Natural killer cell treated with Interleukin-12 subunit alpha and Interleukin-12 subunit beta and Interleukin-15 and Interleukin-18, amount 100 ng/mL, for 72 hours (primary cell): Measurements from ENCODE around the gene ITIH2. TPM values are rescaled to one million over a fixed set of nuclear protein-coding genes. Genes with fewer than 3 reads are reported as not detected.
A peak's percentile ranks its signal among the peaks of the same experiment; 100 is the strongest.
"Not testable (repeated sequence)": the region's sequence is repeated elsewhere in the genome, so short reads cannot be mapped to it uniquely, and the experiment has no call there.

Experiments
- ATAC-seq, 2 donors: fragments of 150-1000 bp; cut with Tn5 transposase in 1 of 2; sonication (Bioruptor Pico), chemical (Tn5 transposase) in 1 of 2; 2 replicates each; pipeline ENCODE4 v1.10.0; 2021
- DNase-seq: peaks from one replicate; pipeline ENCODE4 v3.0.0; 2022; ENCODE audit warnings: low spot score
- H3K27ac Mint-ChIP-seq, 2 donors: 1 replicate in 1 of 2; 2 replicates in 1 of 2; pipeline ENCODE4 v1.8.0; 2022; ENCODE audit warnings: mixed read lengths in 2 of 2, mild to moderate bottlenecking in 1 of 2, moderate library complexity in 1 of 2
- H3K27me3 Mint-ChIP-seq, 2 donors: 1 replicate in 1 of 2; 2 replicates in 1 of 2; pipeline ENCODE4 v1.8.0; 2022; ENCODE audit warnings: mixed read lengths in 2 of 2
- H3K36me3 Mint-ChIP-seq: one replicate; pipeline ENCODE4 v1.8.0; 2022; ENCODE audit warnings: mixed read lengths
- H3K4me1 Mint-ChIP-seq, 2 donors: 1 replicate in 1 of 2; 2 replicates in 1 of 2; pipeline ENCODE4 v1.8.0; 2022; ENCODE audit warnings: low read depth in 2 of 2, mixed read lengths in 2 of 2, mild to moderate bottlenecking in 1 of 2
- H3K4me3 Mint-ChIP-seq: one replicate; pipeline ENCODE4 v1.8.0; 2022; ENCODE audit warnings: mixed read lengths
- H3K9me3 Mint-ChIP-seq: 2 replicates; pipeline ENCODE4 v1.8.0; 2022; ENCODE audit warnings: mixed read lengths
- total RNA-seq, 2 donors: library from RNA; stranded (reverse); gene quantifications; one replicate each; pipeline ENCODE4 v1.2.3, GENCODE V29; 2022

The ITIH2 gene, protein sequence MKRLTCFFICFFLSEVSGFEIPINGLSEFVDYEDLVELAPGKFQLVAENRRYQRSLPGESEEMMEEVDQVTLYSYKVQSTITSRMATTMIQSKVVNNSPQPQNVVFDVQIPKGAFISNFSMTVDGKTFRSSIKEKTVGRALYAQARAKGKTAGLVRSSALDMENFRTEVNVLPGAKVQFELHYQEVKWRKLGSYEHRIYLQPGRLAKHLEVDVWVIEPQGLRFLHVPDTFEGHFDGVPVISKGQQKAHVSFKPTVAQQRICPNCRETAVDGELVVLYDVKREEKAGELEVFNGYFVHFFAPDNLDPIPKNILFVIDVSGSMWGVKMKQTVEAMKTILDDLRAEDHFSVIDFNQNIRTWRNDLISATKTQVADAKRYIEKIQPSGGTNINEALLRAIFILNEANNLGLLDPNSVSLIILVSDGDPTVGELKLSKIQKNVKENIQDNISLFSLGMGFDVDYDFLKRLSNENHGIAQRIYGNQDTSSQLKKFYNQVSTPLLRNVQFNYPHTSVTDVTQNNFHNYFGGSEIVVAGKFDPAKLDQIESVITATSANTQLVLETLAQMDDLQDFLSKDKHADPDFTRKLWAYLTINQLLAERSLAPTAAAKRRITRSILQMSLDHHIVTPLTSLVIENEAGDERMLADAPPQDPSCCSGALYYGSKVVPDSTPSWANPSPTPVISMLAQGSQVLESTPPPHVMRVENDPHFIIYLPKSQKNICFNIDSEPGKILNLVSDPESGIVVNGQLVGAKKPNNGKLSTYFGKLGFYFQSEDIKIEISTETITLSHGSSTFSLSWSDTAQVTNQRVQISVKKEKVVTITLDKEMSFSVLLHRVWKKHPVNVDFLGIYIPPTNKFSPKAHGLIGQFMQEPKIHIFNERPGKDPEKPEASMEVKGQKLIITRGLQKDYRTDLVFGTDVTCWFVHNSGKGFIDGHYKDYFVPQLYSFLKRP
- not detected for total RNA-seq

DNA sequence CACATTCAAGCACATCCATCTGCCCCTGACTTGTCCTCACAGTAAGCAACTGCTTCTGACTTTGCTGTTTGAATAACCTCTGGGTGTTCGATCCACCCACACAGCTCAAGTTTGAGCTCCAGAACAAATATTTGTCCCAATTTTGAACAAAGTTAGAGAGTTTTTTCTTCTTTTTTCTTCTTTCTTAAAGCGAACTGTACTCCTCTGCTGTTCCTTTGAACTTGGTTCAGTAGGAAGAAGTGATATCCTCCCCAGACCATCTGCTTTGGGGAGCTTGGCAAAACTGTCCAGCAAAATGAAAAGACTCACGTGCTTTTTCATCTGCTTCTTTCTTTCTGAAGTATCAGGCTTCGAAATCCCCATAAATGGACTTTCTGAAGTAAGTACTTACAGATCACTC, at the start of gene ITIH2:
Gene ITIH2 (plus strand): TSS at position 177 of the 400 bp plus-strand sequence. CDS start 119 bp downstream, at position 296.
- Mint-ChIP-seq H3K4me3 (no peak within 1 kb of the TSS), H3K36me3 (no peaks in the 10 kb centered on the region), H3K27me3 (peaks cover 27 to 39% of the 10 kb centered on the region in 2 donors), H3K27ac (no peak within 1 kb of the TSS), H3K9me3 (no peaks in the 10 kb centered on the region), H3K4me1 (no peaks in the 10 kb centered on the region)
- no peak for ATAC-seq
- DNase-seq, result no peak

DNA sequence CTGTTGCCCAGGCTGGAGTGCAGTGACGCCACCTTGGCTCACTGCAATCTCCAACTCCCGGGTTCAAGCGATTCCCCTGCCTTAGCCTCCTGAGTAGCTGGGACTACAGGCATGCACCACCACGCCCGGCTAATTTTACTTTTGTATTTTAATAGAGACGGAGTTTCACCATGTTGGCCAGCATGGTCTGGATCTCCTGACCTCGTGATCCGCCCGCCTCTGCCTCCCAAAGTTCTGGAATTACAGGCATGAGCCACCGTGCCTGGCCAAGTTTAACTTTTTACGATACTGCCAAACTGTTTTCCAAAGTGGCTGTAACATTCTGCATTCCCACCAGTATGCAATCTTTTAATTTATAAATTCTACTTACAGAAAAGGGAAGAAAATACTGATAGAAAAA, 46.0 kb upstream of the ITIH2 start:
- H3K36me3 Mint-ChIP-seq, DNase-seq, ATAC-seq, H3K4me1 Mint-ChIP-seq, H3K9me3 Mint-ChIP-seq, H3K27ac Mint-ChIP-seq, H3K4me3 Mint-ChIP-seq: not testable (repeated sequence)
- H3K27me3 Mint-ChIP-seq, result peaks cover 34 to 44% of the 10 kb centered on the region in 2 donors

DNA sequence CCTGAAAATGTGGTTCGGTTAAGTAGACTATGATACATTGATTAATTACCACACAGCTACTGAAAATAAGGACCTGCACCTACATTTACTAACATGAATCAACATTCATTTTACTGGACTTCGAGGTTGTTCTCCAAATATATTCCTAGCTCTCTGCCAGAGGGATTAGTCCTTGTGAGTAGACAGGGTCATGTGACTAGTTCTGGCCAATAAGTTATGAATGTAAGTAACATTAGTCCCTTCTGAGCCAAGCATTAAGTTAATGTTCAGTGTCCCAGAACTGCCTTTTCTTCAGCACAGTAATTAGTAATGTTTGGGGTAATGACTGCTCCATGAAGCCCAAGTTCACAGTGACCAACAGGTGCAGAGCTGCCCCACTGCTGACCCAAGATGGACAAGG, 45.6 kb upstream of the ITIH2 start:
- no peak for ATAC-seq

DNA sequence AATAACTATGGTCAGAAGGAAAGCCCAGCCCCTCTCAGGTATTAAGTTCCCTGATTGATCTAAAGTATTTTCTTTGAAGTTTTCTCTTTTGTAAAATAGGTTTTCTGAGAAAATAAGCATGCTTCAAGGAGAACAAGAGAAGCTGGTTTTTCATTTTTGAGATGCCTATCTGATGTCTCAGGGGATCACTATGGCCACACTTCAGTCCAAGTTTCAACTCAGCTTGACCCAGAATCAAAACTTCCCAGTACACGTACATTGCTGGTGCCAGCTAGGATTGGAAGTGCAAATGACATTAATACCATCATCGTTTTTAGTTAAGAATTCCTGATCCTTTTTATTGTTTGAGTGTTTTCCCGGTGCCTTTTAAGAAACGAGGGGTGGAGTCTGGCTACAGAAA, 43.6 kb upstream of the ITIH2 start:
- no peak for DNase-seq
- no peaks in the 10 kb centered on the region for H3K4me1 Mint-ChIP-seq
- H3K4me3 Mint-ChIP-seq, result no peak overlapping the region
- peaks cover 40 to 48% of the 10 kb centered on the region in 2 donors for H3K27me3 Mint-ChIP-seq
- no peak overlapping the region for H3K27ac Mint-ChIP-seq
- ATAC-seq, result no peak
- H3K36me3 Mint-ChIP-seq, result no peaks in the 10 kb centered on the region
- no peaks in the 10 kb centered on the region for H3K9me3 Mint-ChIP-seq

More for the DNA sequence above, 45.6 kb upstream of the ITIH2 start:
- DNase-seq, result no peak
- peaks cover 37 to 45% of the 10 kb centered on the region in 2 donors for H3K27me3 Mint-ChIP-seq
- H3K9me3 Mint-ChIP-seq, result no peaks in the 10 kb centered on the region
- no peaks in the 10 kb centered on the region for H3K4me1 Mint-ChIP-seq
- H3K36me3 Mint-ChIP-seq, result no peaks in the 10 kb centered on the region
- H3K27ac Mint-ChIP-seq, result no peak overlapping the region
- H3K4me3 Mint-ChIP-seq, result no peak overlapping the region

DNA sequence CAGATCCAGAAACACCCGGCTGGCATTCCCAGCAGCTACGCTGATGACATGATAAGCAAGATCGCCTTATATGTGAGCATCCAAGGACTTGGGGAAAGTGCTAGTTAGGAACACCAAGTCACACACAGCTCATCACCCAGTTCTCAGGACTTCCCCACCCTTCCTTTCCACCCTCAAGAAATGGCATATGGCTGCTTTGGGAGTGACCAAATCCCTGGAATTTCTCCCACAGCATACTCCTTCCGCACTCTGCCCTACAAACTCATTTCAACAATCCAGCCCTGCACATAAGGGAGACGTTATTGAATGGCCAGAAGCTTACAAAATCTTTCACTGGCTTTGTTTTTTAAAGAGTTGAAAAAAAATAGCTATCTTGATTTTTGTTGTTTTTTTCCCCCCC, 40.6 kb upstream of the ITIH2 start:
- H3K36me3 Mint-ChIP-seq, result no peaks in the 10 kb centered on the region
- H3K4me1 Mint-ChIP-seq, result peaks cover 6% of the 10 kb centered on the region in 2 donors
- no peaks in the 10 kb centered on the region for H3K9me3 Mint-ChIP-seq
- no peak for ATAC-seq
- DNase-seq, result no peak
- peaks cover 47 to 54% of the 10 kb centered on the region in 2 donors for H3K27me3 Mint-ChIP-seq
- H3K4me3 Mint-ChIP-seq, result no peak overlapping the region
- H3K27ac Mint-ChIP-seq, result no peak overlapping the region

DNA sequence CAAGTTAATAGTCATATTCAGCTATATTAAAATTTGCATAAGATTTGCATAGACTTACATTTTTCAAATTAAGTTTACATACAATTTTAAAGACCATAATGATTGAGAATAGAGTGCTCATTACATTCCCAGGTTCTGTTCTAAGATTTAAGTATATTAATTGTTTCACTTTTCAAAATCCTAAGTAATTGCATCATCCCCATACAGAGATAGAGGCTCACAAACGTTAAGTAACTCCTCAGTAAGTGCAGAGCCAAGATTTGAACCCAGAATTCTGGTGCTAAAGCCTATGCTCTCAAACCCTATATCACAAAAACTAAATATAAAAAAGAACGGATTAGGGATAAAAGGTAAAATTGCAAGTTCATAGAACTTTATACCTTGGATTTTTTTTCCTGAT, 38.4 kb upstream of the ITIH2 start:
- no peaks in the 10 kb centered on the region for H3K36me3 Mint-ChIP-seq
- DNase-seq (no peak), ATAC-seq (no peak)
- no peaks in the 10 kb centered on the region for H3K9me3 Mint-ChIP-seq
- H3K4me1 Mint-ChIP-seq, result peaks cover 6 to 9% of the 10 kb centered on the region in 2 donors
- peaks cover 43 to 73% of the 10 kb centered on the region in 2 donors for H3K27me3 Mint-ChIP-seq
- no peak overlapping the region for H3K27ac Mint-ChIP-seq
- H3K4me3 Mint-ChIP-seq, result no peak overlapping the region

DNA sequence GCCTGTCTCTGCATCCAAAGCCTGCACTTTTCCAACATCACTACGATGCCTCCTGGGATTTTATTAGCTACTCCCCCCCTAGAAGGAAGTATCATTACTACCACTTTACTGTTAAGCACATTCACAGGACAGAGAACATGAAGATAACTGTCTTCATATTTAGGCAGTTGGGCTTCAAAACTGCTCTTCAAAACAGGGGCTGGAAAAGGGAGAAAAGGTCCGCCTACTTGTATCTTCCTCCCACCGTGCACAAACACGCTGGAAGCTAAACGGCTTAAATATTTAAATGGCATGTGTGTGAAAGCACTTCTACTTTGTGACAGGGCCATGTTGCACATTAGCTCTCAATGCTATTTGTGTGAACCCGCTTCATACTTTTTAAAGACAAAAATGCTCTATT, 37.3 kb upstream of the ITIH2 start:
- DNase-seq (no peak), ATAC-seq (no peak)
- Mint-ChIP-seq H3K4me1 (peaks cover 6 to 9% of the 10 kb centered on the region in 2 donors), H3K27me3 (peaks cover 39 to 72% of the 10 kb centered on the region in 2 donors), H3K4me3 (peak overlapping the region; percentile 56), H3K9me3 (no peaks in the 10 kb centered on the region), H3K27ac (no peak overlapping the region), H3K36me3 (no peaks in the 10 kb centered on the region)

DNA sequence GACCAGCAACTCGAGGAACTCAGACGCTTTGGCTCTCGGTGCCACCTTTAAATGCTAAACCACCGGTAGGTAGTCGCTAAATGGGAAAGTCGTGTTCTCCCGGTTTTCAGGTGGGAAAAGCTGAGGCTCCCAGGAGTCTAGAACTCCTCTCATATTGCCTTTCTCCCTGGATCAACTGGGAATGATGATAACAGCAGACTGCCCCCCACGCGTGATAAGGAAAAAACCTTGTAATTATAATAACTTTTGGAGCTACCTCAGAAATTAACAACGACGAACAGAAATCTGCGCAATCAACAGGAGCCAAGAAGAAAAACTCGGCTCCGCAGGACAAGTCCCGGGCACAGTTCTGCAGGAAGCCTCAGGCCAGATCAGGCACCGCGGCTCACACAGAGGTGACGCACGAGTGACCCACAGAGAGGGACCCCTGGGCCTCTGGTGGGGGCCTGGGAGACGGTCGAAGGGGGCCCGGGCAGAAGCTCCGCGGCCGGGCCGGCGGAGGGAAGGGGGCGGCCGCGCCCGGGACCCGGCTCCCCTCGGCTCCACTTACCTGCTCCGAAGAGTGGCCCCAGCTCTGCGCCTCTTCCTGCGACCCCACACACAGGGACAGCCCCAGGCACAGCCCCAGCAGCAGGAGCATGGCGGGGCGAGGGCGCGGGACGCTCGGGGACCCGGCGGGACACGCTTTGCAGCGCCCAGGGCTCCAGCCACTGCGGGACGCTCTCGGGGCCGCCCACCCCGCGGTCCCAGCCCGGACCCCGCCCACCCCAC, 36.7 kb upstream of the ITIH2 start, which contains the start of gene ITIH5:
Gene ITIH5 (minus strand): TSS at position 714 of the 771 bp plus-strand sequence. CDS start 74 bp downstream, at position 640.
- Mint-ChIP-seq H3K9me3 (no peaks in the 10 kb centered on the region), H3K4me1 (peaks cover 6 to 9% of the 10 kb centered on the region in 2 donors), H3K4me3 (peak within 1 kb of the TSS; percentile 62), H3K27ac (no peak within 1 kb of the TSS), H3K36me3 (no peaks in the 10 kb centered on the region), H3K27me3 (peaks cover 41 to 72% of the 10 kb centered on the region in 2 donors)
- DNase-seq (no peak), ATAC-seq (peak; percentile 36 to 60)

DNA sequence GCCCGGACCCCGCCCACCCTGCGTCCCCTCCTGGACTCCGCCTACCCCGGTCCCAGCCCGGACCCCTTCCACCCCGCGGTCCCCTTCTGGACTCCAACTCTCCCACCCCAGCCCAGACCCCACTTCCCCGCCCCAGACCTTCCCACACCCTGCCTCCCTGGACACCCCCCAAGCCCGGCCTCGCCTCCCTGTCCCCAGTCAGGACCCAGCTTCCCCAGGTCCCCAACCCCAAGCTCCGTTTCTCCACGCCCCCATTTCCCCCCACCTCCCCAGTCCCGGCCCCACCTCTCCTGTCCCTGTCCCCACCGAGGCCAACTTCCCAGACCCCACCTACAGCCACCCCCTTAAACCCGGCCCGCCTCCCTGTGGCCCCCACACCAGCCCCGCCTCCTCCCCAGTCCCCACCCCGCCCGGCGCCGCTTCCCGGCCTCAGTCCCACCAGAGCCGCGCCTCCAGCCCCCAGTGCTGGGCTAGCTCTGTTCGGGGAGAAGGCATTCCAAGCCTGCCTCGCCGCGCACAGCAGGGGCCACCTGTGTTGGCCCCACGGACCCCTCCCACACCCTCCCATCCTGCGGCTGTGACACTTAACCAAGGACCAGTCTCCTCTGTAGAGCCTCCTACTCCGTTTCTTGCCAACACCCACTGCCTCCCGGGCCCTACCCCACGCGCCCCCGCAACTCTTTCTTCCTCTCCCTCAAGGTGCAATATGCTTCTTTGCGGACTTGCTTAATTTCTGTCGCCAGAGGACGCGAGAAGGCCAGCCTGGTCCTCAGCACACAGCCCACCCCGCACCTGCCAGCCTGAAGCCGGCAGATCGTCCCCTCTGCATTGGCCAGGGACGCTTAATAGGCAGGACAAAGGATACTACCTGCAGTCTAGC, 35.6 kb upstream of the ITIH2 start:
- Mint-ChIP-seq H3K4me3 (peak overlapping the region; percentile 62), H3K27ac (no peak overlapping the region), H3K36me3 (no peaks in the 10 kb centered on the region), H3K9me3 (no peaks in the 10 kb centered on the region), H3K4me1 (peaks cover 6 to 9% of the 10 kb centered on the region in 2 donors), H3K27me3 (peaks cover 42 to 78% of the 10 kb centered on the region in 2 donors)
- DNase-seq, result no peak
- ATAC-seq, result peak; percentile 33 to 55

DNA sequence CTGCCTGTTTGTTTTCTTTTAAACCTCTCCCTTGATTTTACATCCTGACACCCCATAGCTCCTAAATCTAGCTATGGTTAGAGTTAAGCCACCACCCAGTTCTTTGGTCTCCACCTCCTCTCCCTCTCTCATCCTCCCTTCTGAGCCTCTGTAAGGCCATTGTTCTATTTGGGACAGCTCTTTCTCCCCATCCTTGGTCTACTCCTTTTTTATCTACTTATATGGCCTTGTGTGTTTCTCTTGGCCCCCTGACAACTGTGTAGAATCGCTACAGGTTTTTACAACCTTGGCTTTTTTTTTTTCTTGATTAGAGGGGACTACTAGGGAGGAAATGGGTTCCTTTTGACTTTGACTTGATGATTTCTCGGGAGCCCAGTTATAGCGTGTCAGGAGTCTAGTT, 33.0 kb upstream of the ITIH2 start:
- Mint-ChIP-seq H3K27ac (no peak overlapping the region), H3K4me3 (no peak overlapping the region), H3K27me3 (peaks cover 50 to 85% of the 10 kb centered on the region in 2 donors), H3K9me3 (no peaks in the 10 kb centered on the region), H3K36me3 (no peaks in the 10 kb centered on the region), H3K4me1 (peaks cover 6 to 9% of the 10 kb centered on the region in 2 donors)
- DNase-seq, result no peak
- no peak for ATAC-seq

DNA sequence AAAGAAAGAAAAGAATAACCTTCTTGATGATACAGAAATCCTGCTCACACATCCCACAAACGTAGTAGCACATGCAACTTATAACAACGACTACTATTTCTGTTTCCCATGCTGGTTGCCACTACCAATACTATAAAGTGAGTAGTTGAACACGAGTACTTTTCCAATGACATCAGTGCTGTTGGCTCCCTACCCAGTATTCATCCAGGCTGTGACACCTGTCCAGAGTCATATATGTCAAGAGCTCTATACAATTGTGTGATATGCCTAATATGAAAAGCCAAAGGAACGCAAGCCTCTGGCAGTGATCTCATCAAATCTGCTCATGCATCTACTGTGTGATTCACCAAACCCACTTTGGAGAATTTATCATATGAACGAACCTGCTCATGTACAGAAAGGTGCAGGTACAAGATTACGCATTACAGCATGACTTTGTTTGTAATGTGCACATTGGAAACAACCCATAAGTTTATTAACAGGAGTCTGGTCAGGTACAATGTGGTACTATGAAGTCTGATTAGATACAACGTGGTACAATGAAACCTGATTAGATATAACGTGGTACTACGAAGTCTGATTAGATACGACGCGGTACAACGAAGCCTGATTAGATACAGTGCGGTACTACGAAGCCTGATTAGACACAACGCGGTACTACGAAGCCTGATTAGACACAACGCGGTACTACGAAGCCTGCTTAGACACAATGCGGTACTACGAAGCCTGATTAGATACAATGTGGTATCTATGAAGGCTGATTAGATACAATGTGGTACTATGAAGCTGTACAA, 30.6 kb upstream of the ITIH2 start:
- no peak overlapping the region for H3K27ac Mint-ChIP-seq
- H3K9me3 Mint-ChIP-seq, result no peaks in the 10 kb centered on the region
- ATAC-seq (no peak), DNase-seq (no peak)
- H3K27me3 Mint-ChIP-seq, result peaks cover 48 to 81% of the 10 kb centered on the region in 2 donors
- peaks cover 0 to 3% of the 10 kb centered on the region in 2 donors for H3K4me1 Mint-ChIP-seq
- H3K4me3 Mint-ChIP-seq, result no peak overlapping the region
- H3K36me3 Mint-ChIP-seq, result no peaks in the 10 kb centered on the region

DNA sequence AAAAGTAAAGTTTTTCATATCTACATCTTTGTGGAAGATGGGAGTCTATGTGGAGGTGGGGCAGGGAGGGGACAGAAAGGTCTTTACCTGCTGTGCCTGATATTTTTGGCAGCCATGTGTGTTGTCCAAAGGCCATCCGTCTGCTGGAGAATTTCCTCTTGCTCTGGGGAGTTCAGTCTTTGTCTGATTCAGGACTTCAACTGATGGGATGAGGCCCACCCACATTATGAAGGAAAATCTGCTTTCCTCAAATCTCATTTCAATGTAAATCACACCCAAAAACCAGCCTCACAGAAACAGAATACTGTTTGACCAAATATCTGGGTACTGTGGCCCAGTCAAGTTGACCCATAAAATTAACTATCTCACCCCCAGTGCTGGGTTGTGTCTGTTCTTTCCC, 23.9 kb upstream of the ITIH2 start:
- no peak for ATAC-seq
- no peak for DNase-seq
- H3K36me3 Mint-ChIP-seq, result peaks cover 5% of the 10 kb centered on the region
- no peaks in the 10 kb centered on the region for H3K4me1 Mint-ChIP-seq
- H3K27ac Mint-ChIP-seq, result no peak overlapping the region
- H3K4me3 Mint-ChIP-seq, result no peak overlapping the region
- no peaks in the 10 kb centered on the region for H3K9me3 Mint-ChIP-seq
- peaks cover 31 to 55% of the 10 kb centered on the region in 2 donors for H3K27me3 Mint-ChIP-seq
